Measurements from ENCODE around the gene WNT11. TPM values are rescaled to one million over a fixed set of nuclear protein-coding genes. Genes with fewer than 3 reads are reported as not detected.

WNT11 gene
- polyA plus RNA-seq, 1 of the 3 experiments (the other 2 are of a cell fraction): 0.43 TPM

GRCh38 chr11:76157891-76158290 lies 48.4 kb downstream of the WNT11 start (continued):
- TF ChIP-seq IRF3 (IDR thresholded peaks at IDR 0.05; ENCODE audit: low read depth, low read length) (no peak), GATA2 (CRISPR knock-in tag; IDR thresholded peaks at IDR 0.05) (no peak), TCF12 (IDR thresholded peaks at IDR 0.05) (no peak), USF2 (IDR thresholded peaks at IDR 0.05; ENCODE audit: borderline replicate concordance, low read depth, low read length) (no peak), MXI1 (IDR thresholded peaks at IDR 0.05; ENCODE audit: low read depth, low read length) (no peak), CHD2 (IDR thresholded peaks at IDR 0.05; ENCODE audit: low read length, partially characterized antibody) (no peak)

GRCh38 chr11:76156971-76157427 lies 49.3 kb downstream of the WNT11 start:
- H3K9me2 ChIP-seq: no peaks in the 10 kb centered on the region
- H4K20me1 ChIP-seq (ENCODE audit: insufficient read depth): no peaks in the 10 kb centered on the region
- H3K36me3 ChIP-seq (replicated peaks in 1 of 2; ENCODE audit: control insufficient read depth in 1 of 2, insufficient read depth in 2 of 2, low read length in 1 of 2): no peaks in the 10 kb centered on the region
- no peak overlapping the region for H3K4me3 ChIP-seq (ENCODE audit: low read depth in 2 of 2, low read length in 1 of 2)
- peak; percentile 74; the same call in 1 of the 2 replicates for TF ChIP-seq MXI1 (IDR thresholded peaks at IDR 0.05; ENCODE audit: low read depth, low read length)
- TF ChIP-seq FOXJ3 (CRISPR knock-in tag; IDR thresholded peaks at IDR 0.05): peak; percentile 58; the same call in 1 of the 2 replicates
- TF ChIP-seq RCOR1 (IDR thresholded peaks at IDR 0.05; ENCODE audit: low read length): peak; percentile 77
- peak; percentile 9; the same call in 1 of the 2 replicates for TF ChIP-seq TCF12 (IDR thresholded peaks at IDR 0.05)
- peak; percentile 28 for TF ChIP-seq CHD2 (IDR thresholded peaks at IDR 0.05; ENCODE audit: low read length, partially characterized antibody)
- no peak for TF ChIP-seq SMC3 (IDR thresholded peaks at IDR 0.05; ENCODE audit: low read depth, low read length)
- TF ChIP-seq FOXM1 (IDR thresholded peaks at IDR 0.05; ENCODE audit: low read depth): no peak
- peak; percentile 90 for TF ChIP-seq GATA2 (CRISPR knock-in tag; IDR thresholded peaks at IDR 0.05)
- no peak overlapping the region for H3K4me2 ChIP-seq
- H2AFZ ChIP-seq (ENCODE audit: low read depth): no peak overlapping the region
- peak; percentile 83 for DNase-seq
- no peak overlapping the region for H3K9ac ChIP-seq
- H3K79me2 ChIP-seq (ENCODE audit: insufficient read depth): no peaks in the 10 kb centered on the region
- WGBS (ENCODE audit: low lambda C conversion rate): 59% methylated on average over 6 of the region's 12 CpGs
- ChIA-PET POLR2A (no interaction called here), CTCF (interaction anchor here (0.6 to 4.3 kb wide), 3 partner anchors 51 to 237 kb away, joined by 3 to 25 read pairs (median 3); no protein-coding TSS in a partner anchor)
- H3K9me3 ChIP-seq: no peaks in the 10 kb centered on the region
- no peaks in the 10 kb centered on the region for H3F3A ChIP-seq (replicated peaks; ENCODE audit: insufficient read depth)
- H3K27me3 ChIP-seq (ENCODE audit: insufficient read depth): no peaks in the 10 kb centered on the region
- peaks cover 0 to 70% of the 10 kb centered on the region in 2 experiments; a peak in 2 of 4 replicates for H3K4me1 ChIP-seq (ENCODE audit: control insufficient read depth in 1 of 2, insufficient read depth in 2 of 2, low read depth in 1 of 2, low read length in 1 of 2)
- H3K27ac ChIP-seq (ENCODE audit: low read depth in 2 of 2, low read length in 1 of 2): peak overlapping the region in 1 of 2 experiments; percentile 80; a peak in 2 of 4 replicates

- DNase-seq: peak; percentile 83
- Histone ChIP-seq H4K20me1 (ENCODE audit: insufficient read depth) (no peaks in the 10 kb centered on the region), H3K9me3 (no peaks in the 10 kb centered on the region), H3K79me2 (ENCODE audit: insufficient read depth) (no peaks in the 10 kb centered on the region), H3K4me3 (ENCODE audit: low read depth in 2 of 2, low read length in 1 of 2) (no peak overlapping the region), H3K27ac (ENCODE audit: low read depth in 2 of 2, low read length in 1 of 2) (peak overlapping the region in 1 of 2 experiments; percentile 85; a peak in 2 of 4 replicates), H3K9me2 (no peaks in the 10 kb centered on the region), H3K36me3 (replicated peaks in 1 of 2; ENCODE audit: control insufficient read depth in 1 of 2, insufficient read depth in 2 of 2, low read length in 1 of 2) (no peaks in the 10 kb centered on the region), H3K4me2 (no peak overlapping the region), H3F3A (replicated peaks; ENCODE audit: insufficient read depth) (no peaks in the 10 kb centered on the region), H3K27me3 (ENCODE audit: insufficient read depth) (no peaks in the 10 kb centered on the region), H3K4me1 (ENCODE audit: control insufficient read depth in 1 of 2, insufficient read depth in 2 of 2, low read depth in 1 of 2, low read length in 1 of 2) (peaks cover 0 to 56% of the 10 kb centered on the region in 2 experiments; a peak in 2 of 4 replicates), H2AFZ (ENCODE audit: low read depth) (no peak overlapping the region; the same call in 1 of the 2 replicates), H3K9ac (no peak overlapping the region)
- ChIA-PET CTCF (interaction anchor here (0.8 to 4.3 kb wide), 5 partner anchors 10 to 259 kb away, joined by 3 to 25 read pairs (median 3); no protein-coding TSS in a partner anchor), POLR2A (no interaction called here)
- TF ChIP-seq MEF2A (IDR thresholded peaks at IDR 0.05; ENCODE audit: borderline replicate concordance, low read depth) (no peak), EP300 (IDR thresholded peaks at IDR 0.05; ENCODE audit: borderline replicate concordance in 1 of 2, low read depth in 1 of 2, low read length in 1 of 2) (peak in 1 of 2 experiments; percentile 81; a peak in 2 of 4 replicates), REST (IDR thresholded peaks at IDR 0.05; ENCODE audit: low read depth, low read length) (no peak), MAX (IDR thresholded peaks at IDR 0.05; ENCODE audit: low read depth) (no peak), RCOR1 (IDR thresholded peaks at IDR 0.05; ENCODE audit: low read length) (peak; percentile 97), PBX3 (IDR thresholded peaks at IDR 0.05) (no peak), CHD2 (IDR thresholded peaks at IDR 0.05; ENCODE audit: low read length, partially characterized antibody) (peak; percentile 25), GATA2 (CRISPR knock-in tag; IDR thresholded peaks at IDR 0.05) (peak; percentile 60)
- 72% methylated on average over 11 of the region's 11 CpGs for WGBS (ENCODE audit: low lambda C conversion rate)
Measured at GRCh38 chr11:76155500-76156227, 50.6 kb downstream of the WNT11 start.
